Daoy (cell line): ENCODE results near the gene TUBE1. TPM values are rescaled to one million over a fixed set of nuclear protein-coding genes. Genes with fewer than 3 reads are reported as not detected.
"Not testable (repeated sequence)": the region's sequence is repeated elsewhere in the genome, so short reads cannot be mapped to it uniquely, and the experiment has no call there.

Experiments
- DNase-seq: peaks from one replicate; pipeline ENCODE4 v3.0.0-alpha.2; 2015; ENCODE audit warnings: low read depth
- total RNA-seq: library from RNA; depleted of rRNA; stranded (reverse); fragments of >200 nt; shearing (Covaris generic); gene quantifications from 2 replicates; pipeline ENCODE4 v1.2.3, GENCODE V29; 2014

The TUBE1 gene
- total RNA-seq, 1 experiment from 2014 or later, result 22.1 TPM

DNA sequence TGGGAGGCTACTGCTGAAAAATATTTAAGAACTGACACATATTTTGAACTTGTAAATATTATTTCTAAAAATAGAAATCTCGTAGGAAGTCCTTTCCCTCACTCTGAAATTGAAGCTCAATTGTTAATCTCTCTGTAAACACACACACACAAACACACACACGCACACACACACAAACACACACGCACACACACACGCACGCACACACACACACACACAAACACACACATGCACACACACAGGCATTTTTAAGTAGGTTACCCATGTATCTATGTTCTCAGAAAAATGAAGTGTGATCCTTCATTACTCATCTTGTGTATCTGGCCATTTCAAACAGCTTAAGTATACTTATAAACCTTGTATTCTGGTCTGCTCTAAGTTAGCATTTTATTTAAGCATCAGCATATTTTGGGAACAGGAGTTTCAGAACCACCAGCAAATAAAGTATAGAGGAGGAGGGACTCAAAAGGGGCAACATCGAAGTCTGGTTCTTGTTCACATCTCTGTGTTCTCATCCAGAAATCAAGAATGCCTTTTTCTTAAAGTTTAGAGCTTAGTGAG, 21.8 kb downstream of the TUBE1 start:
- no peak for DNase-seq

DNA sequence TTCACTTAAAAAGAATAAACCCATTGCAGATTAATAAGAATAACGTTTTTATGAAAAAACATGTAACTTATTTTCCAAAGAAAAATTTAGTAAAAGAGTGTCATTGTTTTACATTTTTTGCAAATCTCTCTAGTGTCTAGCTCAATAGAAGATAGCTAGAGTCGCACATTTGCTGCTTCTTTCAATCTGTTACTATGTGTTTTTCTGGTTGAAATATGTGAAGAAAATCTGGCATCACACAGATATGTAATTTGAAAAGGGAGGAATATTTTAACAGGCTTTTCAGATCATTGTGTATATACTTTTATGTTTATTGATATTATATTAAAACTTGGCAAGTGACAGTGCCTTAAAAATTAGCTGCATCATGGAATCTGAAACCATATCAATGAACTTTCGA, 24.3 kb downstream of the TUBE1 start:
- DNase-seq, result no peak

DNA sequence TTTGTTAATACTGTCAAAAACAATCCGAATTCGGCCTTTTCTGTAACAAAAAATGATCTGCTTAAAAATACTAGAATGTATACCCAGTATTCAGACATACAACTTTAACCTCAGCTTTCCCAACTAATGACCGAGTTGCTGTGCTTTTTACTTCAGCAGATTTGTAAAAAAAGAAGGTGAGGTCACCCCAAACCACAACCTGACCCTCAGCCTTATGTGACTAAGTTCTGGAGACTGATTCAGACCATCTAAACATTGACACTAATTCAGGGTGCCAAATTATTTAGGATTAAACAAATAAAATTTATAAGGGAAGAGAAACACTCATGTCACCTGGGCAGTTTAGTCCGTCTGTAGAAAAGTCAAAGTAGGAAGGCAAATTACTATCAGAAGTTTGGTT, 25.7 kb downstream of the TUBE1 start:
- peak; percentile 21 for DNase-seq

DNA sequence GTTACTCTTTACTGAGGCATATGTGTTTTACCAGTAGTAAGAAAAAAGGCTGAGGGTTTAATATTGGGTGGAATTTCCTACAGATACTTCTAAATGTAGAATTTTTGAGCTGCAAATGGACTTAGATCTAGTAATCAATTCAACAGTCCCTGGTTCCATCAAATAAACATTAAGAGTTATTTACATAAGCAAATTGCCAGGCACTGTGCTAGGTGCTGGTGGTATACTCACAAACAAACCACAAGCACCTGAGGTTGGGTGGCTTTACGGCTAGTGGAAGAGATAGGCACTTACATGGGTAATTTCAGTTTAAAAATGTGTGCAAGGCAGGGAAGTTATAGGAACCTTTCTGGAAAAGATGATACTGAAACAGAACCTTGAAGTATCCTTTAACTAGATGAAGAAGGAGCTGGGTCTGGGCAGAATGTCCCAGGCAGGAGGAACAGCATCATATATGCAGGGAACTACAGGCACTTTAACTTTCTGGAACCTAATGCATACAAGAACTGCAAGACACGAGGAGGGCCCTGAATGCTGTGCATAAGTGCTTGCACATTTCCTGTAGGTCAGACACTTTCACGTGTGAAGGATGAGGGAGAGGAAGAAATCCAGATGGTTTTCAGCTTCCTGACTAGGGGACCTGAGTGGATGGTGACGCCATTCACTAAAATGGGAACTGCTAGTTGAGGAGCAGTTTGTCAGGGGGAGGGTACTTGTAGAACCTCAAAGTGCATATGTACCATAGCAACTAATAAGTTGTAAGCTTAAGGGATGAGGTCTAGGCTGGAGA, 28.8 kb downstream of the TUBE1 start:
- DNase-seq, result no peak

DNA sequence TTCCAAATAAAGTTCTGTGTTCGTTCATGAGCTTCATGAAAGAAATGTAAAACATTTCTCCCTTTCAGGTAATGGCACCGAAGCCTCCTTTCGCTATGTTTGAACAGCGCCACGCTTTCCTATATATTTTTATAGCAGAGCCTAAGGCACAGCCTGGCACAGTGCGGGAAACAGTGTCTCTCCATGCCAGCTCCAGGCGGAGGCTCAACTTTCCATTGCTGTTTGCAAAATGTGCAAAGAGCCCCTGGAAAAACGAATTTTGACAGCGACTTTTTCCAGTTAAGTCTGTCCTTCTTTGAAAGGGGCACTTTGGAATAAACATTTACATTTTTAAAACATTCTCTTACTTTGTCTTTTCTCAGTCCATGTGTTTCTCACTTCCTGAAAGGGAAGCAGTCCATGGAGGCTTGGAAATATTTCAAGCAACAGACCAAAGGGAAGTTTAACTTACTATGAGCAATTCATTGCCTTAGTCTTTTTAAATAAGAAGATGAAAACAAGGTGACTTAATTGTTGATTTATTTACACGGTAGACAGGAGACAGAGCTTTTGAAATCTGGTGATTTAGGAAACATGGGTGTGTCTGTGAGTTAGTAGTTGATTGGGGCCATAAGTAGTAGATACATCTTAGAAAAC, 32.6 kb downstream of the TUBE1 start:
- DNase-seq, result no peak

DNA sequence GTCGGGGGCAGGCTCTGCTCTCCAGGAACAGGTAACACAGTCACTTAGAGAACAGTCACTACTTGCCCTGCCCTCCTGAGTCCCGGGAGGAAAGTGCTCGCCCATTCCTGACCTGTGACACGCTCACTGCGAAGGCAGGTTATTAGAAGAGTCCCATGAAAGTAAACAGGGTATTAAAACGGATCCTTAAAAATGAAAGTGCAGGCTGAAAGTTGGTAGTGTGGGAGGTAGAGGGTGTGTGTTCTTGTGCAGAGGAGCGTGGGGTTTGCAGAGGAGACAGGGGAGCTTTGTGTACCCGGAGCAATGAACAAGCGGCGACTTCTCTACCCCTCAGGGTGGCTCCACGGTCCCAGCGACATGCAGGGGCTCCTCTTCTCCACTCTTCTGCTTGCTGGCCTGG, 33.3 kb downstream of the TUBE1 start, which contains the start of gene CCN6:
Gene CCN6 (plus strand): TSS at position 104 of the 400 bp plus-strand sequence. CDS start 254 bp downstream, at position 358.
- DNase-seq, result no peak

DNA sequence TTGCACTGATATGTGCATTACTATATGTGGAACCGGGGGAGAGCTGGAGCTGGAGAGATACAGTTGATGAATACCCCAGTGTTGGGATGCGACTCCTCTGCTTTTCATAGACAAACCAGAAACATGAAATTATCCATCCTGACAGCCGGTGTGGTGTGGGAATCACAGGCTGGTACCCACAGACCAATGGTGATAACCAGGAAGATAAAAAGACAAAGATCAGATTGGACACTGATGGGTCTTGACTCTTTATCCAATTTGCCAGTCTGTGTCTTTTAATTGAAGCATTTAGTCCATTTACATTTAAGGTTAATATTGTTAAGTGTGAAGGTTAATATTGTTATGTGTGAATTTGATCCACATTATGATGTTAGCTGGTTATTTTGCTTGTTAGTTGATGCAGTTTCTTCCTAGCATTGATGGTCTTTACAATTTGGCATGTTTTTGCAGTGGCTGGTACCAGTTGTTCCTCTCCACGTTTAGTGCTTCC, 36.0 kb downstream of the TUBE1 start:
- not testable (repeated sequence) for DNase-seq

DNA sequence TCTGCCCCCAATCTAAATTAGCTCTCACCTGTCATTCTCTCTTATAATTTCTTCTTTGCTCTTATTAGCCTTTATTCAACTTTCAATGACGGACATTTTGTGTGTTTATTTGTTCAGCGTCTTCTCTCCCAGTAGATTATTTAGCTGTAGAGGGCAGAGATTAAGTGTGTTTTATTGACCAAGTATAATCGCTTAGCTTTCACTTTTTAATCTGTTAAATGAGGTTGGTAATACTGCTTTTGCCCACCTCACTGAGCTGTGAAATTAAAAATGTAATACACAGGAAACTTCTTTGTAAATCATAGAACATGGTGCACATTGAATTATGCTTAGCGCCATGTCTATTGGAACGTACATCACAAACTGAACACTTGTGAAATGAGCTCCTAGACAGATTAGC, 36.9 kb downstream of the TUBE1 start:
- no peak for DNase-seq

DNA sequence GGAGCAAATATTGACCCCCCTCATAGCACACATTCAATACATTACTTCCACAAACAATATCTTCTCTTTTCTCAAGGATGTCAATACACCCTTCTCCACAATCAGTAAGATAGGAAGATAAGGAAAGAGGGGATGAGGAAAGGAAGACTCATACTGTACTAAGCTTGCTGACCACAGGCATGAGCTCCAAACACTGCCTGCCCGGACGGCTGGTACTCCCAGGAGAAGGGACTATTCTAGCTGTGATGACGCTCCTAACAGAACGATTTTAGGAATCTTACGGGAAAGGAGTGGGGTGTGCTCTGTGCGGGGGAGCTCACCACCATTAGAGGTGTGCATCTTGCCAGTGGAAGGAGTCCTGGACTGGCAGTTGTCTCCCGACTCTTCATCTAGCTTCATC, 37.3 kb downstream of the TUBE1 start:
- DNase-seq, result no peak

DNA sequence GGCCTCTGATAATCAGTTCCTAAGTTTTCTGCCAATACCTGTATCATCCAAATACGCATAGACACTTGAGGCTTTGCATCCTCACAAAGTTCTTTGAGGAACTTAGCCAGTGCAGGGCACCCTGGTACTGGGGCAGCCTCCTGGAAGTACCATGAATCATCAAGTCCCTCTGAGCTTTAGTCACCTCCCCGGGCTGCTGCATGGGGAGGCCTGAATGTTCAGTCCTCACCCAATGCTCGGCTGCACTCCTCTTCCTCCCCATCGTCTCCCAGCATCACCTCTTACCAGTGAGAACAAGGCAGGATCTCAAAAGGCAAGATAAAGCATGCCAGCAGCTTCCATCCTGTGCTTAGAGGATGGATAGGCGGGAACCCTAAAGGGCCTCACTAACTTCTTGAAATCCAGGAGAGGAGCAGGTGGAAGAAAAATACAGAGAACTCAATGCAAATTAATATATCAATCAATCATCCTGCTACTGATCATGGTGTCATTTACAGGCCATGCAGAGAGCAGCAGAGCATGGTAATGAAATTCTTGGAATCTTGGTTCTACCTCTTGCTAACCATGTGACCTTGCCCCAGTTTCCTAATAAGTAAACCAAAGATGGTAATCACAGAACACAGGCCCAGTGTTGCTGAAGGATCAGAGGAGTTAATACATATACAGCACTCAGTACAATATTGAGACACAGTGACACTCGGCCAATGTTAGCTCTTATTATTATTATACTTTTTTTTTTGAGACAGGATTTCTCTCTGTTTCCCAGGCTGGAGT, 38.1 kb downstream of the TUBE1 start:
- peak; percentile 14 for DNase-seq

DNA sequence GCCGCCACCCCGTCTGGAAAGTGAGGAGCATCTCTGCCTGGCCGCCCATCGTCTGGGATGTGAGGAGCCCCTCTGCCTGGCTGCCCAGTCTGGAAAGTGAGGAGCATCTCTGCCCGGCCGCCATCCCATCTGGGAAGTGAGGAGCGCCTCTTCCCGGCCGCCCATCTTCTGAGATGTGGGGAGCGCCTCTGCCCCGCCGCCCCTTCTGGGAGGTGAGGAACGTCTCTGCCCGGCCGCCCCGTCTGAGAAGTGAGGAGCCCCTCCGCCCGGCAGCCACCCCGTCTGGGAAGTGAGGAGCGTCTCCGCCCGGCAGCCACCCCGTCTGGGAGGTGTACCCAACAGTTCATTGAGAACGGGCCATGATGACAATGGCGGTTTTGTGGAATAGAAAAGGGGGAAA, 39.8 kb downstream of the TUBE1 start:
- DNase-seq, result not testable (repeated sequence)

DNA sequence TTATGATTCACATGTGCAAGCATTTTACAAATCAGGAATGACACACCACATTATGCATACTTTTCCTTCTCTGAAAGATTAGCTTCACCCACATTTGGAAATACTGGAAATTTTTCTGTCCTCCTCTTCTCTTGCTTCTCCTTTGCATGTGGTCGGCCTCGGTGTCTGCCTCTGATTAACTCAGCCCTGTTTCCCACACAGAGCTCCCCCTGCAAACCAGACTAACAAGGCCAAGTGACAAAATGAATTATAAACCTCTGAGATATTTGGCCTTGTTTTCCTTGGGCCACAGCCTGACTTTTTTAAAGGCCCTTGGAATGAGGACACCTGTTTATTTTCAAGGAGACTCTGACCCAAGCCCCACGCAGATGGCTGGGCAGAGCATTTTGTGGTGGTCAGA, 42.4 kb downstream of the TUBE1 start:
- peak; percentile 80 for DNase-seq

DNA sequence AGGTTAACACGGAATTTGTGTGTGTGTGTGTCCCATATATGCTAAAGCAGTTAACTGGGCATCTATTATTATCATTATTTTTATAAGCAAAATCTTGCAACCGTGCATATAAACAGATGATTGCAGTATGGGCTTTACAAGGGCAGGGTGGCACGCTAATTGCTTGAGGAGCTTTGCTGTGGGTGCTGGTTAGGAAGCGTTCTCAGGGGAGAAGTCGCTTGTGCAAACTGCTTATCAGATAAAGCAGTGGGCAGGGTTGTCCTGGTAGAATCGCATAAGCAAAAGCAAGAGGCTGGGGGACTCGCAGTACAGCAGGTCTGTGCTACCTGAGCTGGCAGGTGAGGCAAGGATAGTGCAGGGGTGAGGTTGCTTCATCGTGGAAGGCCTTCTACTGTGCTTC, 43.1 kb downstream of the TUBE1 start:
- DNase-seq, result peak; percentile 6

DNA sequence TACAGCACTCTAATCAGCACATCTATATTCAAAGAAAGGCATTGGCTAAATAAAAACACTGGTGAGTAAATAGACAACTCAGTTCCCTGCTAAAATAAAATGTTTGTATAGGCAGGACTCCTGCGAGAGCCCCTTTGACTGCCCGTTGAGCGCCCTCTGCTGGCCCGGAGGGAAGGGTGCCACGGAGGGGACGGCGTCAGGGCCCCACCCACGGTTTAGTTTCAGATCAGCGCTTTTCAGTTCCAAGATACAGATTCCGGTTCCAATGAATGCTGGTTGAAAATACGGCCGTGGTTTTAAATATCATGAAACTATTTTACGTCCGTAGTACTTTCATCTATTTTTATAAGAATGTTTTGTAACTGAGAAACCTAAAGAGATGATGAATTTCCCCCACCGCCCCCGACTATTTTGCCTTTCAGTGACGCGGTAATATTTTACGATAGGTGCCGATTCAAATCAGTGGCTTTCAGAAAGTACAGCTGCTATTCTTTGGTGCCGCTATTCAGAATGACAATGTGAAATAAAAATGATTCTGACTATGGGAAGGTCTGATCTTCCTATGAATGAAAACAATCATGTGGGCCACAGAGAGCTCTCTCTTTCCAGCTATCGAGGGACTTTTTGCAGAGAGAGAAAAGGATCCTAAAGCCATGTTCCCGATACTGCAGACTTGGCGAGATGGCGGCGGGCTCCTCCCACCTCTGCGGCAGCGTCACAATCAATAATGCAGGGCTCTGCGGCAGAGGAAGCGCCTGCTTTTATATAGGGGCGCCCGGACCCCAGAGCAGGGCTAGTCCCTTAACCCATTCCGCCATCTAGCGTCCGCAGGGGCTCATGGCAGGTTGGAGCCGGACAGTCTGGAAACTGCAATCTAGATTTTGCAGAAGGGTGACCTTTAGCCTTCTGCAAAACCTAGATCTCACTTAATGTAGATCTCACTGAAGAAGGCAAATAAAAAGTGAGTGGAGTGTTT, 44.0 kb downstream of the TUBE1 start:
- peak; percentile 92 for DNase-seq

DNA sequence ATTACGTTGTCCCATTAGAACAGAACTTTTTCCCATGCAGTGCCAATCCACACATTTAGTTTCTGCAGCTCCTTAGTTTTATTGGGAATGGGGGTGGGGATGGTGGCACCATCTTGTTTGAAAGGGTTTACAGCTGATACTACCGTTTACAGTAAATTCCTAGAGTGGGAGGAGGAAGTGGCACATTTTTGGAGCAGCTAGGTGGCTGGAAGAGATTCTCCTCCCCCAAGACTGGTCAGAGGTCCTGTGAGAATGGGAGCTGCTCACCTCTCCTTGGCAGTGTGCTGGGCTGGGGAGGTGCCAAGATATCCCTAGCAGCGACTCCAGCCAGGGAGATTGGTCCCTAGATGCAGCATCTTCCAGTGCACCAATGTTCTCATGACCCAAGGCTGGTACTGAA, 45.7 kb downstream of the TUBE1 start:
- peak; percentile 17 for DNase-seq

DNA sequence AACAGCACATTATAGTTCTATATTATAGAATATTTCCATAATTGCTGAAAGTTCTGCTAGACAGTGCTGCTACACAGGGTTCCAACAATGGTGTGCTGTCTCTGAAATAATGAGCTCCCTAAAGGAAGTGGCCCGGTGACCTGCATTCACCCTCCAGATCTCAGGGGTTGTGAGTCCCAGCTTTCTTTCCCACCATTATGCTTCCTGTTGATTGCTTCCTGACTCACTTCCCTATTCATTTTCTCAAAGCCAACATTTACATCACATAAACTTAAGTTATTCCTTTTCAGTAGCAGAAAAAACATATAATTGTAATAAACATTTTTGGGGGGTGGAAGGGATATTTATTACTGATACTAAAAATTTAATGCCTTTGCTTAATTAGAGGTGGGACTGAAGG, 46.3 kb downstream of the TUBE1 start:
- peak; percentile 65 for DNase-seq

DNA sequence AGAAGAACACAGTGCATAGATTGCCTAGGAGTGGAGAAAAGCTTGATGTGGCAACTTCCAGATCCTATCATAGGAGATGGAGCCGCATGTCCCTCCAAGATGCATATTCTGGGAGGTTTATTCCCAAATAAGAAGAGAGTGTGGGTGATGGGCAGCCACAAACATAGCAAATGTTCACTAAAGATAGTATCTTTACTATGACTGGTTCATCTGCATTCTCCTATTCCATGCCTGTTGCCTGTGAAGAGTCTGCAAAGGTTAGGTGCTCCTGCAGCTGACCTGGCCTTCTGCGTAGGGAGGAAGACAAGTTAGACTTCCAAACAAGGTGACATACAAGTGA, 47.9 kb downstream of the TUBE1 start:
- no peak for DNase-seq

DNA sequence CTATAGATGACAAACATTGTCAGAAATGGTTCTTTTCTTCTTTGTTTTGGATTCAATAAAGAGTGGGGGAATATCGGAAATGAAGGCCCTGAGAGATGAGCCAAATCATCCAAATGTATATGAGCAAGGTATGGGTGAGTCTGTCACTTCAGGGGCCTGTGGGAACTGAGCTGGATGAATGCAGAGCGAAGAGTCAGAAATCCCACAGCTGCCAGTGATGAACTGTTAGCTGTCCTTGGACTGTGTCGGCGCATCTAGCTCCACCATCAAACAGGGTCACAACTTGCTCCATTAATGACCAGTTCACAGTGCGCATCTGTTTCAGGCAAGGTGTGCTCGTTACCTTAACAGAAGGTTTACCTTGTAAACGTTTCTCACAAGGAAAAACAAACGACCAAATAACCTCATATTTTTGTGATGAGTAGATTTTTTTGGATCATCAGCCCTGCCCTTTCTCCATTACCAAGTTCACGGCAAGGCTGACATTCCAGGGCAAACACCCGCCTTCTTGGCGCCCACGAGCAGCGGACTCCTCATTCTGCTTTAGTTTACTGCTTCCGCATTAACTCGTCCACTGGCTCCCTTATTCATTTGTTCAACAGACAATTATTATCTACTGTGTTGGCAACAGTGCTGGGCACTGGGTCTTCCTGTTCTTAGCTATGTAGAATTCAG, 48.4 kb downstream of the TUBE1 start:
- DNase-seq, result peak; percentile 12

DNA sequence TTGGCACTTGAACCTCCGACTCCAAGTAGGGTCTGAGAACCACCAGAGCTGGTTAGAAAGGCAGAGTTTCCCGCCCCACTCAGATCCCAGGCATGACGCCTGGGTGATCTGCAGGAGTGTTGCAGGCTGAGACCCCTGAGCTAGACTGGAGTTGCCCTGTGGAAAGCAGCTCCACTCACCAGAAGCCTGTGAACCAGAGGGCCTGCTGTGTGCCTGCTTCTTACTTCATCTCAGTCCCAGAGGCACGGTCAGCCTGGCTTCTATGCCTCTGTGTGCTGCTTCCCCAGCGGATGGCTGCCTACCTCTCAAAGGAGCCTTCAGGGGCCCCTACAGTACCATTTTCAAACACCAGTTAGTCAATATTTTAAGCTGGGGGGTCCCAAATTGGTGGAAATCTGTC, 49.0 kb downstream of the TUBE1 start:
- peak; percentile 35 for DNase-seq

DNA sequence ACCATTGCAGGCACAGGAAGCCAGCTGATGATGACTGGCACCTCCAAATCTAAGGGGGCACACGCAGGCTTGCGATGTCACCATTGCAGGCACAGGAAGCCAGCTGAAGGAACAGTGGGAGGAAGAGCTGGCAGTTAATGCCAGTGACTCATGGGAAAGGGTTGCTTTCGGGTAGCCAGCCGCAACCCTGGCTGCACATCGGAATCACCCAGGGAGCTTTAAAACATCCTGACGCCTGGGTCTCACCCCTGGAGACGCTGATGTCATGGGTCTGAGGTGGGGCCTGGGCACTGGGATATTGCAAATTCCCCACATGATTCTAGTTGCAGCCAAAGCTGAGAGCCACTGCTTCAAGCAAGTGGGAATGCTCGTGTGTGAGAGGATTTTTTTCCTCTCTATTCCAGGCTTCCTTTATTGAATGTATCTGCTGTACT, 49.5 kb downstream of the TUBE1 start:
- DNase-seq, result peak; percentile 96
